Measurements from ENCODE around the gene VIPR1.

The VIPR1 gene

GRCh38 chr3:42527368-42527917, 25.0 kb downstream of the VIPR1 start:
- DNase-seq (ENCODE audit: low read depth): no peak
- TF ChIP-seq CTCF (IDR thresholded peaks at IDR 0.05; ENCODE audit: insufficient read depth, low read depth, low read length, missing control alignments): no peak
- H3K4me3 ChIP-seq (ENCODE audit: low read depth, low read length): no peak overlapping the region

DNA sequence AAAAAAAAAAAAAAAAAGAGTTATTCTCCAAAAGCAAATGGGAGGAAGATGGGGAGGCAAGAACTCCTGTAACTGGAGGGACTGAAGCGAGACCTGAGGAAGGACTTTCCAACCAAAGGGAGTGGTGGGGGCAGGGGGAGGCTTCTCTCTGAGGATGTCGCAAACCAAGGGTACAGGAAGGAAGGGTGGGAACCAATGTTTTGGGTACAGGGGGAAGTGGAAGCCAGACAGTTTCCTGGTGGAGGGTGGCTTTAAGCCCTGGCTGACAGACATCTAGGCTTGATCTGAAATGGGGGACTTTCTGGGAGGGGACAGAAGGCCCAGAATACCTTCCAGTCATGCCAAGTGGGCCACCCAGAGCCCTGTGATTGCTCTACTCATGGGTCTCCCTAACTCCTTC, 27.0 kb downstream of the VIPR1 start:
- H3K4me3 ChIP-seq (ENCODE audit: low read depth, low read length): no peak overlapping the region
- no peak for TF ChIP-seq CTCF (IDR thresholded peaks at IDR 0.05; ENCODE audit: insufficient read depth, low read depth, low read length, missing control alignments)
- no peak for DNase-seq (ENCODE audit: low read depth)

GRCh38 chr3:42530073-42530472, 27.6 kb downstream of the VIPR1 start:
- no peak for TF ChIP-seq CTCF (IDR thresholded peaks at IDR 0.05; ENCODE audit: insufficient read depth, low read depth, low read length, missing control alignments)
- DNase-seq (ENCODE audit: low read depth): no peak
- no peak overlapping the region for H3K4me3 ChIP-seq (ENCODE audit: low read depth, low read length)

DNA sequence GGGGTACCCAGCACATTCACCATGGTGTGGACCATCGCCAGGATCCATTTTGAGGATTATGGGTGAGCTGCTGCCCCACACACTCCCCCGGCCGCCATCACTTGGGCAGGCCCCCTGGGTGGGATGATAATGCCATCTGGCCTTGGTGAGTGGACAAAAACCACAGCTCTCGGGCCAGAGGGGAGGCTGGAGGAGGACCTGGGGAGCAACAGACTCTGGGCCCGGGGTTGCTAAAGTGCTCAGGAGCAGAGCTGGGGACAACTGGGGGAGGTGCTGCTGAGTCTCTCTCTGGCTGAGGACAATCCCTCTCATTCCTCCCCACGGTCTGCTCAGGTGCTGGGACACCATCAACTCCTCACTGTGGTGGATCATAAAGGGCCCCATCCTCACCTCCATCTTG, 29.0 kb downstream of the VIPR1 start:
- DNase-seq (ENCODE audit: low read depth): no peak
- no peak overlapping the region for H3K4me3 ChIP-seq (ENCODE audit: low read depth, low read length)
- TF ChIP-seq CTCF (IDR thresholded peaks at IDR 0.05; ENCODE audit: insufficient read depth, low read depth, low read length, missing control alignments): no peak

- no peak for DNase-seq (ENCODE audit: low read depth)
- H3K4me3 ChIP-seq (ENCODE audit: low read depth, low read length): no peak overlapping the region
- TF ChIP-seq CTCF (IDR thresholded peaks at IDR 0.05; ENCODE audit: insufficient read depth, low read depth, low read length, missing control alignments): no peak
These were observed 29.8 kb downstream of the VIPR1 start for GRCh38 chr3:42532229-42532628.

DNA sequence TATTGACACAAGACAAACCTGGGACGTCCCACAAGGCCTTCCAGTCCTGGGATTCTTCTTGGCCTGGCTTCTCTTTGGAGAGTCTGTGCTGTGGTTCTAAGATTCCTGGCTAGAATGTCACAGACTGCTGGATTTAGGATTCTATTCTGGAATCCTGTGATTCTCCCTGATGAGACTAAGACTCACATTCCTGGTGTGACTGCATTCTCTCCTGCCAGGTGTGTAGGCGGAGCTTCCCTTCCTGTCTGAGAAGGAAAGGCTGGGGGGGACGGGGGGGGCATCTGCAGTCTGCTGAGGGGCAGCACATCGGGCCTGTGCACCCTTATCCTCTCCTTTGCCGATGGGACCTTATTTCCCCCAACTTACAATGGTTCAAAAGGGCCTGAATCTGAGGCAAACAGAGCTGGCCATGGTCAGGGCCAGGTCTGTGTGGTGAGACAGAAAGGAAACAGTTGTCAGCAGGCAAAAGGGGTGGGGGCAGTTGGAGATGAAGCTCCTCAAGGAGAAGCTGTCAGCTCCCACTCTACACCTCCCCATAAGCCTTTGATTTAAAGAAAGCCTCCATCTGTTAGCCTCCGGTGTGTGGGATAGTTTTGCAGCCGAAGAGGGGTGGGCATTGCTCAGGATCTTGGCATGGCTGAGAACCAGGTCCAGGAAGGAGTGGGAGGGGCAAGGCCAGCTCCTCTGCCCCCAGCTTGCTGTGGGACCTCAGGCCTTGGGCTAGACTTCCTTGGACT, 30.9 kb downstream of the VIPR1 start:
- DNase-seq (ENCODE audit: low read depth): no peak
- no peak for TF ChIP-seq CTCF (IDR thresholded peaks at IDR 0.05; ENCODE audit: insufficient read depth, low read depth, low read length, missing control alignments)
- H3K4me3 ChIP-seq (ENCODE audit: low read depth, low read length): no peak overlapping the region
